OCI-LY1 (cell line): ENCODE results near the gene KRABD2.

Experiments used
- EZH2 ChIP-seq: fragments of 200-600 bp; sonication (generic), shearing (Covaris generic); IDR thresholded peaks from 2 replicates; pipeline ENCODE4 v1.8.0; 2017; ENCODE audit warnings: borderline replicate concordance, mixed run types, mild to moderate bottlenecking, antibody characterized with exemption, low read length, moderate library complexity, mixed read lengths
- TF ChIP-seq, protein P1 (sequence below): fragments of 200-600 bp; sonication (generic), shearing (Covaris generic); IDR thresholded peaks from 2 replicates; pipeline ENCODE4 v1.5.1; 2017; ENCODE audit warnings: mild to moderate bottlenecking, antibody characterized with exemption, low read length, moderate library complexity, mixed read lengths

DNA sequence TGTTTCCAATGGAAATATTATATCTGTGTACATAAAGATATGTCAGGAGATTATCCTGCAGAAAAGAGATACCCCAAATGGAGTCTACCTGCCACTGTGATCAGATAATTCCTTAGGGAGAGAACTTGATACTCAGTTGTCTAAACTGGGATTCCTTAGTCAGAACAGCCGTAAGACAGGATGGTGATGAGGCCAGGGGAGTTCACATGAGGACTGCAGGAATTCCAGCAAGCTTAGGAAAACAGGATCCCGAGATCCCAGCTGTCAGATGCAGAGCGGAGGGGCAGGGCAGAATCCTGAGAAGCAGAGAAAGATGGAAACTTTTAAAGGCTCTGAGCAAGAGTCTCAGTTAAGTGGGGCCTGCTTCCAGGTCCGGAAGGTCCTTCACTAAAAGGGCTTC, 4.7 kb downstream of the KRABD2 start:
- TF ChIP-seq, protein P1, sequence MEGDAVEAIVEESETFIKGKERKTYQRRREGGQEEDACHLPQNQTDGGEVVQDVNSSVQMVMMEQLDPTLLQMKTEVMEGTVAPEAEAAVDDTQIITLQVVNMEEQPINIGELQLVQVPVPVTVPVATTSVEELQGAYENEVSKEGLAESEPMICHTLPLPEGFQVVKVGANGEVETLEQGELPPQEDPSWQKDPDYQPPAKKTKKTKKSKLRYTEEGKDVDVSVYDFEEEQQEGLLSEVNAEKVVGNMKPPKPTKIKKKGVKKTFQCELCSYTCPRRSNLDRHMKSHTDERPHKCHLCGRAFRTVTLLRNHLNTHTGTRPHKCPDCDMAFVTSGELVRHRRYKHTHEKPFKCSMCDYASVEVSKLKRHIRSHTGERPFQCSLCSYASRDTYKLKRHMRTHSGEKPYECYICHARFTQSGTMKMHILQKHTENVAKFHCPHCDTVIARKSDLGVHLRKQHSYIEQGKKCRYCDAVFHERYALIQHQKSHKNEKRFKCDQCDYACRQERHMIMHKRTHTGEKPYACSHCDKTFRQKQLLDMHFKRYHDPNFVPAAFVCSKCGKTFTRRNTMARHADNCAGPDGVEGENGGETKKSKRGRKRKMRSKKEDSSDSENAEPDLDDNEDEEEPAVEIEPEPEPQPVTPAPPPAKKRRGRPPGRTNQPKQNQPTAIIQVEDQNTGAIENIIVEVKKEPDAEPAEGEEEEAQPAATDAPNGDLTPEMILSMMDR, result no peak
- TF ChIP-seq EZH2, result no peak
